Stimulated activated CD8-positive, alpha-beta memory T cell treated with anti-CD3 and anti-CD28 coated beads, Interleukin-2, amount 100 ng/mL, for 1 hour (primary cell): ENCODE measurements around the gene BID.

Experiments used
- DNase-seq, 2 donors: peaks; one replicate each; pipeline ENCODE4 v3.0.0-alpha.2; 2020; ENCODE audit warnings: low read depth in 2 of 2

The BID gene

GRCh38 chr22:17783773-17784480 lies 9.7 kb upstream of the BID start:
- DNase-seq = no peak

- DNase-seq = no peak
Measured at GRCh38 chr22:17783312-17783711, 9.0 kb upstream of the BID start.

- no peak for DNase-seq
Measured at GRCh38 chr22:17782621-17783020, 8.4 kb upstream of the BID start.

- no peak for DNase-seq
Measured at GRCh38 chr22:17782158-17782557, 7.9 kb upstream of the BID start.

- peak in 1 of 2 donors; percentile 26 for DNase-seq
Measured at GRCh38 chr22:17781319-17782031, 7.2 kb upstream of the BID start.

- no peak for DNase-seq
Measured at GRCh38 chr22:17780741-17781318, 6.6 kb upstream of the BID start.

- no peak for DNase-seq
Measured at GRCh38 chr22:17780116-17780740, 6.0 kb upstream of the BID start.

GRCh38 chr22:17779286-17780115 lies 5.2 kb upstream of the BID start:
- DNase-seq = no peak

GRCh38 chr22:17778412-17778976 lies 4.2 kb upstream of the BID start:
- DNase-seq = no peak

GRCh38 chr22:17777717-17778044 lies 3.4 kb upstream of the BID start:
- DNase-seq = no peak

- DNase-seq = peak; percentile 43 to 50
Measured at GRCh38 chr22:17777005-17777716, 2.9 kb upstream of the BID start.

- DNase-seq = no peak
Measured at GRCh38 chr22:17775781-17776465, 1.7 kb upstream of the BID start.

- DNase-seq = no peak
Measured at GRCh38 chr22:17774926-17775685, 837 bp upstream of the BID start.

GRCh38 chr22:17773606-17774205 lies 563 bp downstream of the BID start:
- peak; percentile 35 to 40 for DNase-seq

- no peak for DNase-seq
Measured at GRCh38 chr22:17772958-17773605, 1.2 kb downstream of the BID start.

- DNase-seq = no peak
Measured at GRCh38 chr22:17772249-17772957, 1.9 kb downstream of the BID start.

- DNase-seq = no peak
Measured at GRCh38 chr22:17770180-17771077, 3.8 kb downstream of the BID start.
